Brain microvascular endothelial cell (primary cell): ENCODE measurements around the gene RECQL.

ENCODE experiments used
- DNase-seq: peaks from one replicate; pipeline ENCODE4 v3.0.0-alpha.2; 2020
- H3K27ac ChIP-seq: fragments of 250-450 bp; sonication (Bioruptor Pico); 2 replicates; pipeline ENCODE4 v1.5.1; 2020; ENCODE audit warnings: mild to moderate bottlenecking, moderate library complexity
- H3K27me3 ChIP-seq: fragments of 250-450 bp; sonication (Bioruptor Pico); replicated peaks from 2 replicates; pipeline ENCODE4 v1.5.1; 2020; ENCODE audit warnings: mild to moderate bottlenecking
- H3K36me3 ChIP-seq: fragments of 250-450 bp; sonication (Bioruptor Pico); replicated peaks from 2 replicates; pipeline ENCODE4 v1.5.1; 2020; ENCODE audit warnings: mild to moderate bottlenecking
- H3K4me3 ChIP-seq: 2 replicates; pipeline ENCODE4 v1.5.1; 2011; ENCODE audit warnings: low read depth, mild to moderate bottlenecking, control low read depth, low read length, moderate library complexity
- CTCF ChIP-seq: IDR thresholded peaks from 2 replicates; pipeline ENCODE4 v1.5.1; 2011; ENCODE audit warnings: low read depth, mild to moderate bottlenecking, moderate library complexity, low read length, control low read depth, inconsistent platforms; ENCODE audit errors: missing control alignments
- in situ Hi-C: cut with HindIII; loops from 2 replicates; pipeline ENCODE4 v1.10.0; 2017; ENCODE audit warnings: low sequenced_read_pairs, low pct_ligation_motif_present

RECQL gene

GRCh38 chr12:21527451-21528180 is 26.2 kb upstream of the RECQL start:
- in situ Hi-C loops, result no loop called here
- Histone ChIP-seq H3K4me3 (peak overlapping the region; percentile 70), H3K27ac (no peak overlapping the region), H3K36me3 (no peaks in the 10 kb centered on the region), H3K27me3 (no peaks in the 10 kb centered on the region)
- TF ChIP-seq CTCF, result no peak
- DNase-seq, result peak; percentile 25

GRCh38 chr12:21526721-21527345 is 25.4 kb upstream of the RECQL start:
- Histone ChIP-seq H3K27ac (no peak overlapping the region), H3K36me3 (no peaks in the 10 kb centered on the region), H3K4me3 (peak overlapping the region; percentile 70), H3K27me3 (no peaks in the 10 kb centered on the region)
- TF ChIP-seq CTCF, result no peak
- in situ Hi-C loops, result no loop called here
- DNase-seq, result no peak

GRCh38 chr12:21526053-21526452 is 24.6 kb upstream of the RECQL start, which contains the start of gene SPX:
Gene SPX, plus strand, starts transcription at chr12:21526296. Its CDS starts 177 bp downstream, at chr12:21526473.
- in situ Hi-C loops, result no loop called here
- no peaks in the 10 kb centered on the region for H3K36me3 ChIP-seq
- H3K4me3 ChIP-seq, result peak within 1 kb of the TSS; percentile 70
- TF ChIP-seq CTCF, result no peak
- H3K27ac ChIP-seq, result no peak within 1 kb of the TSS
- H3K27me3 ChIP-seq, result no peaks in the 10 kb centered on the region
- peak; percentile 22 for DNase-seq

GRCh38 chr12:21523148-21523547 is 21.7 kb upstream of the RECQL start:
- no peak for TF ChIP-seq CTCF
- no peak overlapping the region for H3K27ac ChIP-seq
- in situ Hi-C loops, result no loop called here
- H3K36me3 ChIP-seq, result peaks cover 2% of the 10 kb centered on the region
- H3K4me3 ChIP-seq, result no peak overlapping the region
- DNase-seq, result no peak
- H3K27me3 ChIP-seq, result no peaks in the 10 kb centered on the region

- Histone ChIP-seq H3K36me3 (peaks cover 2% of the 10 kb centered on the region), H3K4me3 (no peak overlapping the region), H3K27ac (no peak overlapping the region), H3K27me3 (no peaks in the 10 kb centered on the region)
- in situ Hi-C loops, result no loop called here
- TF ChIP-seq CTCF, result no peak
- DNase-seq, result no peak
Measured at GRCh38 chr12:21521541-21521940, 20.1 kb upstream of the RECQL start.
